ENCODE data around the gene CRIP1. TPM values are rescaled to one million over a fixed set of nuclear protein-coding genes. Genes with fewer than 3 reads are reported as not detected.

Gene CRIP1
- total RNA-seq, 4 donors from 2014 or later = 8.2 to 35.6 (median 24.7) TPM

GRCh38 chr14:105503296-105503640, 16.6 kb downstream of the CRIP1 start:
- TF ChIP-seq CTCF (IDR thresholded peaks at IDR 0.05) (no peak), POLR2A (IDR thresholded peaks at IDR 0.05) (no peak)
- Histone ChIP-seq H3K27me3 (peaks cover 0 to 9% (median 0%) of the 10 kb centered on the region in 4 donors), H3K4me3 (no peak overlapping the region), H3K27ac (no peak overlapping the region), H3K36me3 (no peaks in the 10 kb centered on the region), H3K4me1 (peaks cover 0 to 11% (median 0%) of the 10 kb centered on the region in 3 donors), H3K9me3 (no peaks in the 10 kb centered on the region)
- DNase-seq = no peak
- intact Hi-C loops (cut with DNase I) = no loop called here
- 64 to 78% methylated on average over 6 to 7 of the region's 7 CpGs for WGBS, 2 donors

- DNase-seq = no peak
Observed at GRCh38 chr14:105503935-105504692, 17.4 kb downstream of the CRIP1 start.

DNA sequence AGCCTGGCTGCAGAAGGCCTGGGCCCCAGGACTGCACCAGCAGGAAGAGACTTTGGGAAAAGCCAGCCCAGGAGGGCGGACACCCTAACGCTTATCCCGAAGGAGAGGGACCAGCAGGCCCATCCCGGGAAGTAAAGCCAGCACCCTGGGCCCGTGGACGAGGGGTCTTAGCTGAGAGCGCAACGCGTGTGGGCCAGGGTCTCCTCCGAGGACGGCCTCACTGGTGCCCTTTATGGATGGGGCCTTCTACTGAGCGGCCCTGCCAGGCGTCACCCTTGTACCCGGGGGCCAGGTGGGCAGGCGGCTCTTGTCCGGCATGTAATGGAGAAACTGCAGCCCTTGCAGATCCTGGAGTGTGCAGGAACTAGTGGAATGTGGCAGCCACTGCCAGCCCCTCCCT, 18.4 kb downstream of the CRIP1 start:
- DNase-seq = no peak
- WGBS, 2 donors = 100% methylated on average over 1 of the region's 16 CpGs; no CpG with 5 or more reads in 1 of the 2 donors
- no peaks in the 10 kb centered on the region for H3K4me1 ChIP-seq
- H3K9me3 ChIP-seq = no peaks in the 10 kb centered on the region
- no peak for TF ChIP-seq POLR2A (IDR thresholded peaks at IDR 0.05)
- TF ChIP-seq CTCF (IDR thresholded peaks at IDR 0.05) = no peak
- intact Hi-C loops (cut with DNase I) = no loop called here
- H3K4me3 ChIP-seq = no peak overlapping the region
- peaks cover 0 to 24% (median 0%) of the 10 kb centered on the region in 4 donors for H3K27me3 ChIP-seq
- no peak overlapping the region for H3K27ac ChIP-seq
- H3K36me3 ChIP-seq = no peaks in the 10 kb centered on the region

More at GRCh38 chr14:105503935-105504692, 17.4 kb downstream of the CRIP1 start:
- intact Hi-C loops (cut with DNase I) = no loop called here
- peaks cover 0 to 10% (median 0%) of the 10 kb centered on the region in 3 donors for H3K4me1 ChIP-seq
- no peaks in the 10 kb centered on the region for H3K9me3 ChIP-seq
- TF ChIP-seq CTCF (IDR thresholded peaks at IDR 0.05) (no peak), POLR2A (IDR thresholded peaks at IDR 0.05) (no peak)
- no peak overlapping the region for H3K4me3 ChIP-seq
- H3K36me3 ChIP-seq = no peaks in the 10 kb centered on the region
- H3K27ac ChIP-seq = no peak overlapping the region
- WGBS, 2 donors = 59 to 74% methylated on average over 9 to 15 of the region's 29 CpGs
- peaks cover 0 to 16% (median 0%) of the 10 kb centered on the region in 4 donors for H3K27me3 ChIP-seq

DNA sequence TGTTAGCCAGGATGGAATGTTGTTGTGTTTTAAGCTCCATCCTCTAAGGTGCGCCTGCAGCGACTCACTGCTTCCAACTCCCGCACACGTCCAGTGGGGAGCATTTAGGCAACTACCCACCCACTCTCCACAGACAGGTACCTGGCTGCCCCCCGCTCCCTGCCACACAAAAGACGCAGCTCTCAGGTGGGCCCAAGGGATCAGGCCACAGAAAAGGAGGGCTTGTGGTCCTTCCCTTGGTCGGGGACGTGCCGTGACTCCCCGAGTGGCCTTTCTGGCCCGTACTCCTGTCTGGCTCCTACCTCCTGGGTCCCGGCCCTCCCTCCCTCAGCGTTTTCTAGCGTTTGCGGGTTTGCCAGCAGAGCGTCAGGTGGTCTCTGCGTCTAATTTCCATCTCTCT, 20.6 kb downstream of the CRIP1 start:
- intact Hi-C loops (cut with DNase I) = no loop called here
- DNase-seq = no peak
- Histone ChIP-seq H3K9me3 (no peaks in the 10 kb centered on the region), H3K27me3 (peaks cover 0 to 42% (median 0%) of the 10 kb centered on the region in 4 donors), H3K36me3 (no peaks in the 10 kb centered on the region), H3K27ac (no peak overlapping the region), H3K4me3 (no peak overlapping the region), H3K4me1 (peaks cover 0 to 4% (median 0%) of the 10 kb centered on the region in 3 donors)
- TF ChIP-seq POLR2A (IDR thresholded peaks at IDR 0.05) (no peak), CTCF (IDR thresholded peaks at IDR 0.05) (no peak)
- WGBS, 2 donors = 64 to 71% methylated on average over 17 of the region's 17 CpGs

DNA sequence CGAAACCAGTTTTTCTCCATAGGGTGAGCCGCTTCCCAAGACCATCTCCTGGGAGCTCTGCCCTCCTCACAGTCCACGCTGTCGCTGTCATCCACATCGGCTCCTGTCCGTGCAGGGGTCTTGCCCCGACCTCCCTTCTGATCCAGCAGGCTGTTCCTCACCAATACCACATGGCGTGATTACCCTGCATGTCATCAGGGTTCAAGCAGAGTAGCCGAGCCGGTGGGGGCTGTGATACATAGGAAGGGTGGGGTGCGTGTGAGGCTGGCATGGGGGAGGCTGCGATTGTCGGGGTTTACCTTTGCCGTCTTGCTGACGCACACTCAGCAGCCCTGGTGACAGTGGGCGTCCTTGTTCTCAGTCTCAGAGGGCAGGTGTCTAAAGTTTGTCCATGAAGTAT, 21.4 kb downstream of the CRIP1 start:
- no peak overlapping the region for H3K27ac ChIP-seq
- no peak for DNase-seq
- WGBS, 2 donors = 77 to 88% methylated on average over 11 to 14 of the region's 16 CpGs
- TF ChIP-seq CTCF (IDR thresholded peaks at IDR 0.05) = no peak
- TF ChIP-seq POLR2A (IDR thresholded peaks at IDR 0.05) = no peak
- no peaks in the 10 kb centered on the region for H3K9me3 ChIP-seq
- peaks cover 0 to 50% (median 0%) of the 10 kb centered on the region in 4 donors for H3K27me3 ChIP-seq
- H3K4me1 ChIP-seq = peaks cover 0 to 8% (median 0%) of the 10 kb centered on the region in 3 donors
- intact Hi-C loops (cut with DNase I) = no loop called here
- no peak overlapping the region for H3K4me3 ChIP-seq
- H3K36me3 ChIP-seq = no peaks in the 10 kb centered on the region

Data from esophagus squamous epithelium (tissue), 5 donors.